Stomach (tissue), 9 donors: ENCODE results near the gene CAP1. TPM values are rescaled to one million over a fixed set of nuclear protein-coding genes. Genes with fewer than 3 reads are reported as not detected.
"Not testable (repeated sequence)": the region's sequence is repeated elsewhere in the genome, so short reads cannot be mapped to it uniquely, and the experiment has no call there.

Experiments used
- DNase-seq, 2 donors: peaks; one replicate each; pipeline versions ENCODE4 v3.0.0 to v3.0.0-alpha.2; 2013 to 2019
- H3K27ac ChIP-seq, 5 donors: fragments of 200-600 bp in 4 of 5; sonication (generic) in 4 of 5; one replicate each; pipeline ENCODE4 v1.5.1; 2013 to 2019; ENCODE audit warnings: mild to moderate bottlenecking in 1 of 5, moderate library complexity in 1 of 5
- H3K27me3 ChIP-seq, 3 donors: fragments of 200-600 bp; sonication (generic); one replicate each; pipeline ENCODE4 v1.5.1; 2017 to 2019; ENCODE audit warnings: mixed run types in 1 of 3
- H3K36me3 ChIP-seq, 4 donors: fragments of 200-600 bp; sonication (generic); 1 replicate in 3 of 4; 2 replicates in 1 of 4; pipeline ENCODE4 v1.5.1; 2016 to 2019
- H3K4me1 ChIP-seq, 4 donors: fragments of 200-600 bp; sonication (generic); one replicate each; pipeline ENCODE4 v1.5.1; 2016 to 2019
- H3K4me3 ChIP-seq, 4 donors: fragments of 200-600 bp; sonication (generic) in 3 of 4; one replicate each; pipeline ENCODE4 v1.5.1; 2016 to 2019; ENCODE audit warnings: mild to moderate bottlenecking in 1 of 4
- H3K9me3 ChIP-seq, 4 donors: fragments of 200-600 bp; sonication (generic); one replicate each; pipeline ENCODE4 v1.5.1; 2016 to 2019
- EP300 ChIP-seq: sonication (generic); formaldehyde crosslinking; IDR thresholded peaks from one replicate; pipeline ENCODE4 v1.6.1; 2017; ENCODE audit warnings: antibody characterized with exemption
- POLR2A ChIP-seq, 4 donors: fragments of 450-650 bp; IDR thresholded peaks; one replicate each; pipeline ENCODE4 v1.6.1; 2016; ENCODE audit warnings: antibody characterized with exemption in 4 of 4, control low read depth in 2 of 4, mild to moderate bottlenecking in 1 of 4, moderate library complexity in 1 of 4
- POLR2AphosphoS5 ChIP-seq, 3 donors: sonication (generic); formaldehyde crosslinking; IDR thresholded peaks; one replicate each; pipeline ENCODE4 v1.6.1; 2016; ENCODE audit warnings: antibody characterized with exemption in 3 of 3
- WGBS, 5 donors: extraction: QIAGEN DNeasy Blood & Tissue Kit in 3 of 5; methylation state at CpG; one replicate each; pipeline versions ENCODE4 v1.1.5 to v1.1.7; 2013 to 2018; 5-methylcytosine and 5-hydroxymethylcytosine counted together
- intact Hi-C: fragments of 100-400 bp; cut with DNase I; formaldehyde crosslinking; loops from one replicate; pipeline ENCODE4 v1.15.1; 2023; ENCODE audit warnings: low total_unique reads
- polyA plus RNA-seq, 3 donors: library from polyadenylated mRNA; stranded (reverse); fragments of 200-250 nt; gene quantifications; one replicate each; pipeline ENCODE4 v1.2.3, GENCODE V29; 2013
- total RNA-seq, 5 donors: library from RNA; depleted of rRNA; stranded (reverse); fragments of >200 nt; gene quantifications; one replicate each; pipeline versions ENCODE4 v1.1.0 to v1.2.3, GENCODE V29; 2014 to 2016
- TF ChIP-seq, protein P1 (sequence below), 7 experiments: fragments of 450-650 bp in 4 of 7; fragments of 200-600 bp in 3 of 7; sonication (generic) in 3 of 7; IDR thresholded peaks; one replicate each; pipeline ENCODE4 v1.5.1; 2016 to 2019; ENCODE audit warnings: antibody characterized with exemption in 7 of 7, control low read depth in 2 of 7, mild to moderate bottlenecking in 1 of 7
- donor health status: healthy with polysubstance abuse.
- donor health status: Bipolar disorder and iron deficiency.
- donor health status: healthy.

Gene CAP1
- total and polyA plus RNA-seq, 8 donors = 95.5 to 252 (median 154) TPM

GRCh38 chr1:40036574-40036973, 4.0 kb upstream of the CAP1 start:
- intact Hi-C loops = no loop called here
- H3K9me3 ChIP-seq = no peaks in the 10 kb centered on the region
- 15 to 25% (median 20%) methylated on average over 4 of the region's 4 CpGs for WGBS, 5 donors
- H3K27me3 ChIP-seq = no peaks in the 10 kb centered on the region
- DNase-seq = peak; percentile 44 to 65
- peak overlapping the region; percentile 22 to 68 (median 57) for H3K27ac ChIP-seq
- H3K36me3 ChIP-seq = no peaks in the 10 kb centered on the region
- H3K4me3 ChIP-seq = no peak overlapping the region
- H3K4me1 ChIP-seq = peaks cover 24 to 68% (median 40%) of the 10 kb centered on the region in 4 donors
- TF ChIP-seq POLR2A (IDR thresholded peaks at IDR 0.05) (no peak), POLR2AphosphoS5 (IDR thresholded peaks at IDR 0.05) (no peak), EP300 (no peak)
- TF ChIP-seq, protein P1, sequence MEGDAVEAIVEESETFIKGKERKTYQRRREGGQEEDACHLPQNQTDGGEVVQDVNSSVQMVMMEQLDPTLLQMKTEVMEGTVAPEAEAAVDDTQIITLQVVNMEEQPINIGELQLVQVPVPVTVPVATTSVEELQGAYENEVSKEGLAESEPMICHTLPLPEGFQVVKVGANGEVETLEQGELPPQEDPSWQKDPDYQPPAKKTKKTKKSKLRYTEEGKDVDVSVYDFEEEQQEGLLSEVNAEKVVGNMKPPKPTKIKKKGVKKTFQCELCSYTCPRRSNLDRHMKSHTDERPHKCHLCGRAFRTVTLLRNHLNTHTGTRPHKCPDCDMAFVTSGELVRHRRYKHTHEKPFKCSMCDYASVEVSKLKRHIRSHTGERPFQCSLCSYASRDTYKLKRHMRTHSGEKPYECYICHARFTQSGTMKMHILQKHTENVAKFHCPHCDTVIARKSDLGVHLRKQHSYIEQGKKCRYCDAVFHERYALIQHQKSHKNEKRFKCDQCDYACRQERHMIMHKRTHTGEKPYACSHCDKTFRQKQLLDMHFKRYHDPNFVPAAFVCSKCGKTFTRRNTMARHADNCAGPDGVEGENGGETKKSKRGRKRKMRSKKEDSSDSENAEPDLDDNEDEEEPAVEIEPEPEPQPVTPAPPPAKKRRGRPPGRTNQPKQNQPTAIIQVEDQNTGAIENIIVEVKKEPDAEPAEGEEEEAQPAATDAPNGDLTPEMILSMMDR (IDR thresholded peaks at IDR 0.05) = no peak

DNA sequence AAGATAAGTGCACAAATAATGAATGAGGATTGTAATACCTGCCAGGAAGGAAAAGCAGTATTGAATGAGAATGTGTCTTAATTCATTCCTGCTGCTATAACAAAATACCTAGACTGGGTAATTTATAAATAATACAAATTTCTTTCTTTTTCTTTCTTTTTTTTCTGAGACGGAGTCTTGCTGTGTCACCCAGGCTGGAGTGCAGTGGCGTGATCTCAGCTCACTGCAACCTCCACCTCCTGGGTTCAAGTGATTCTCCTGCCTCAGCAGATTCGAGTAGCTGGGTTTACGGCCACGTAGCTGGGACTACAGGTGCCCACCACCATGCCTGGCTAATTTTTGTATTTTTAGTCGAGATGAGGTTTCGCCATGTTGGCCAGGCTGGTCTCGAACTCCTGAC, 3.3 kb upstream of the CAP1 start:
- WGBS, 5 donors = 86 to 95% (median 88%) methylated on average over 8 of the region's 8 CpGs
- H3K9me3 ChIP-seq, H3K27me3 ChIP-seq, H3K4me3 ChIP-seq, H3K36me3 ChIP-seq, DNase-seq, intact Hi-C loops: not testable (repeated sequence)
- Histone ChIP-seq H3K4me1 (peaks cover 31 to 74% (median 42%) of the 10 kb centered on the region in 4 donors), H3K27ac (peak overlapping the region in 4 of 5 donors; percentile 22 to 99 (median 62))

DNA sequence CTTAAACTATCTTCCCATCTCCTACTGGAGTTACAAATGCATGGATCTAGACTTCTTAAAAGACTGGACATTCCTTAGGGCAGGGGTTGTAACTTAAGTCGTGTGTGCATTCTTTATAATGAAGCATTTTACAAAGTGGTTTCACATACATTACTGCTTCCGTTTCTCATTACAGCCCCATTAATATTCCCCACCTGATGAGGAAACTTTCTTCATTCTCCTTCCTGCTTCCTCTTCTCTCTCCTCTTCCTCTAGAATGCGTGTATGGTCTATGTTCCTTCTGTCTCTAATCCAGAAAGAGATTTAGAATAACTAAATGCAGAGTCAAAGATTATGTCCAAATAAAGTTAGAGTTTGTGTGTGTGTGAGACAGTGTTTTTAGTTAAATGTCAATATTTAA, 1.8 kb upstream of the CAP1 start:
- no peak for DNase-seq
- Histone ChIP-seq H3K36me3 (peaks cover 0 to 11% (median 0%) of the 10 kb centered on the region in 4 donors), H3K4me1 (peaks cover 44 to 81% (median 55%) of the 10 kb centered on the region in 4 donors), H3K27me3 (no peaks in the 10 kb centered on the region), H3K4me3 (no peak overlapping the region), H3K27ac (peak overlapping the region in 4 of 5 donors; percentile 98 to 99 (median 99)), H3K9me3 (no peaks in the 10 kb centered on the region)
- intact Hi-C loops = no loop called here
- no peak for TF ChIP-seq POLR2AphosphoS5 (IDR thresholded peaks at IDR 0.05)
- TF ChIP-seq POLR2A (IDR thresholded peaks at IDR 0.05) = no peak
- TF ChIP-seq, protein P1 (IDR thresholded peaks at IDR 0.05) = no peak
- TF ChIP-seq EP300 = no peak
- 51 to 67% (median 51%) methylated on average over 3 of the region's 3 CpGs for WGBS, 5 donors

GRCh38 chr1:40039245-40039756, 1.2 kb upstream of the CAP1 start:
- H3K4me1 ChIP-seq = peaks cover 45 to 85% (median 60%) of the 10 kb centered on the region in 4 donors
- H3K36me3 ChIP-seq = peaks cover 0 to 11% (median 0%) of the 10 kb centered on the region in 4 donors
- WGBS, 5 donors = 0 to 2% (median 1%) methylated on average over 10 of the region's 10 CpGs
- TF ChIP-seq POLR2AphosphoS5 (IDR thresholded peaks at IDR 0.05) (no peak), EP300 (no peak), POLR2A (IDR thresholded peaks at IDR 0.05) (no peak)
- TF ChIP-seq, protein P1 (IDR thresholded peaks at IDR 0.05) = no peak
- intact Hi-C loops = no loop called here
- H3K4me3 ChIP-seq = peak overlapping the region; percentile 77 to 99 (median 93)
- H3K9me3 ChIP-seq = no peaks in the 10 kb centered on the region
- DNase-seq = no peak
- H3K27me3 ChIP-seq = no peaks in the 10 kb centered on the region
- H3K27ac ChIP-seq = peak overlapping the region; percentile 81 to 99 (median 99)

- TF ChIP-seq POLR2A (IDR thresholded peaks at IDR 0.05) (peak in 2 of 4 donors; percentile 74 to 91), EP300 (no peak), POLR2AphosphoS5 (IDR thresholded peaks at IDR 0.05) (peak; percentile 3 to 96 (median 18))
- Histone ChIP-seq H3K27me3 (no peaks in the 10 kb centered on the region), H3K4me3 (peak overlapping the region; percentile 77 to 99 (median 93)), H3K36me3 (peaks cover 0 to 11% (median 0%) of the 10 kb centered on the region in 4 donors), H3K27ac (peak overlapping the region; percentile 81 to 99 (median 99)), H3K4me1 (peaks cover 45 to 85% (median 65%) of the 10 kb centered on the region in 4 donors), H3K9me3 (no peaks in the 10 kb centered on the region)
- intact Hi-C loops = no loop called here
- peak; percentile 83 to 92 for DNase-seq
- WGBS, 5 donors = 0% methylated on average over 34 to 52 of the region's 52 CpGs
Measured at GRCh38 chr1:40039757-40040510, 595 bp upstream of the CAP1 start.
